ENCODE measurements around the gene ENTREP1. TPM values are rescaled to one million over a fixed set of nuclear protein-coding genes. Genes with fewer than 3 reads are reported as not detected.
"Not testable (repeated sequence)": the region's sequence is repeated elsewhere in the genome, so short reads cannot be mapped to it uniquely, and the experiment has no call there.

Gene ENTREP1
- total RNA-seq, 1 experiment from 2014 or later: not detected

- H3K4me3 Mint-ChIP-seq (ENCODE audit: unreplicated experiment): no peak overlapping the region
- intact Hi-C loops (cut with micrococcal nuclease; ENCODE audit: unreplicated experiment): no loop called here
- ChIA-PET CTCF (interaction anchor here (0.6 kb wide), 1 partner anchor 95 kb away, joined by 3 read pairs; no protein-coding TSS in a partner anchor), POLR2A (interaction anchor here (0.6 kb wide), 1 partner anchor 74 kb away, joined by 3 read pairs; no protein-coding TSS in a partner anchor)
- Histone ChIP-seq H3K4me3 (ENCODE audit: low read depth, low read length) (no peak overlapping the region), H3K36me3 (ENCODE audit: control insufficient read depth, insufficient read depth, low read length) (no peaks in the 10 kb centered on the region), H3K27me3 (replicated peaks; ENCODE audit: control insufficient read depth, insufficient read depth, low read length) (no peaks in the 10 kb centered on the region), H3K4me1 (no peaks in the 10 kb centered on the region), H3K9me3 (no peaks in the 10 kb centered on the region)
- no TSS peak for BruUV-seq (replicated peaks)
- no peaks in the 10 kb centered on the region for H3K36me3 Mint-ChIP-seq (ENCODE audit: insufficient read depth, unreplicated experiment)
- no peak for DNase-seq
- H3K4me1 Mint-ChIP-seq (ENCODE audit: low read depth, unreplicated experiment): no peaks in the 10 kb centered on the region
- TF ChIP-seq, protein P1, sequence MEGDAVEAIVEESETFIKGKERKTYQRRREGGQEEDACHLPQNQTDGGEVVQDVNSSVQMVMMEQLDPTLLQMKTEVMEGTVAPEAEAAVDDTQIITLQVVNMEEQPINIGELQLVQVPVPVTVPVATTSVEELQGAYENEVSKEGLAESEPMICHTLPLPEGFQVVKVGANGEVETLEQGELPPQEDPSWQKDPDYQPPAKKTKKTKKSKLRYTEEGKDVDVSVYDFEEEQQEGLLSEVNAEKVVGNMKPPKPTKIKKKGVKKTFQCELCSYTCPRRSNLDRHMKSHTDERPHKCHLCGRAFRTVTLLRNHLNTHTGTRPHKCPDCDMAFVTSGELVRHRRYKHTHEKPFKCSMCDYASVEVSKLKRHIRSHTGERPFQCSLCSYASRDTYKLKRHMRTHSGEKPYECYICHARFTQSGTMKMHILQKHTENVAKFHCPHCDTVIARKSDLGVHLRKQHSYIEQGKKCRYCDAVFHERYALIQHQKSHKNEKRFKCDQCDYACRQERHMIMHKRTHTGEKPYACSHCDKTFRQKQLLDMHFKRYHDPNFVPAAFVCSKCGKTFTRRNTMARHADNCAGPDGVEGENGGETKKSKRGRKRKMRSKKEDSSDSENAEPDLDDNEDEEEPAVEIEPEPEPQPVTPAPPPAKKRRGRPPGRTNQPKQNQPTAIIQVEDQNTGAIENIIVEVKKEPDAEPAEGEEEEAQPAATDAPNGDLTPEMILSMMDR (IDR thresholded peaks at IDR 0.05; ENCODE audit: insufficient read depth in 1 of 2, low read depth in 1 of 2, low read length in 1 of 2, severe bottlenecking in 1 of 2, unreplicated experiment in 1 of 2): no peak
- H3K9me3 Mint-ChIP-seq (ENCODE audit: unreplicated experiment): no peaks in the 10 kb centered on the region
- no peak overlapping the region for H3K27ac Mint-ChIP-seq (ENCODE audit: unreplicated experiment)
- H3K27me3 Mint-ChIP-seq (ENCODE audit: insufficient read depth, unreplicated experiment): no peaks in the 10 kb centered on the region
Observed at GRCh38 chr9:69396759-69397158, 71.7 kb downstream of the ENTREP1 start.

GRCh38 chr9:69397384-69398214 lies 72.6 kb downstream of the ENTREP1 start:
- TF ChIP-seq, protein P1 (IDR thresholded peaks at IDR 0.05; ENCODE audit: insufficient read depth in 1 of 2, low read depth in 1 of 2, low read length in 1 of 2, severe bottlenecking in 1 of 2, unreplicated experiment in 1 of 2): no peak
- Mint-ChIP-seq H3K4me3 (ENCODE audit: unreplicated experiment) (no peak overlapping the region), H3K9me3 (ENCODE audit: unreplicated experiment) (no peaks in the 10 kb centered on the region), H3K27me3 (ENCODE audit: insufficient read depth, unreplicated experiment) (no peaks in the 10 kb centered on the region), H3K27ac (ENCODE audit: unreplicated experiment) (no peak overlapping the region), H3K36me3 (ENCODE audit: insufficient read depth, unreplicated experiment) (no peaks in the 10 kb centered on the region), H3K4me1 (ENCODE audit: low read depth, unreplicated experiment) (no peaks in the 10 kb centered on the region)
- intact Hi-C loops (cut with micrococcal nuclease; ENCODE audit: unreplicated experiment): no loop called here
- Histone ChIP-seq H3K27me3 (replicated peaks; ENCODE audit: control insufficient read depth, insufficient read depth, low read length) (no peaks in the 10 kb centered on the region), H3K36me3 (ENCODE audit: control insufficient read depth, insufficient read depth, low read length) (no peaks in the 10 kb centered on the region), H3K4me1 (no peaks in the 10 kb centered on the region), H3K4me3 (ENCODE audit: low read depth, low read length) (no peak overlapping the region), H3K9me3 (no peaks in the 10 kb centered on the region)
- no TSS peak for BruUV-seq (replicated peaks)
- DNase-seq: no peak
- POLR2A ChIA-PET: interaction anchor here (0.6 kb wide), 1 partner anchor 75 kb away, joined by 3 read pairs; no protein-coding TSS in a partner anchor
- CTCF ChIA-PET: interaction anchor here (0.6 kb wide), 1 partner anchor 96 kb away, joined by 3 read pairs; no protein-coding TSS in a partner anchor

DNA sequence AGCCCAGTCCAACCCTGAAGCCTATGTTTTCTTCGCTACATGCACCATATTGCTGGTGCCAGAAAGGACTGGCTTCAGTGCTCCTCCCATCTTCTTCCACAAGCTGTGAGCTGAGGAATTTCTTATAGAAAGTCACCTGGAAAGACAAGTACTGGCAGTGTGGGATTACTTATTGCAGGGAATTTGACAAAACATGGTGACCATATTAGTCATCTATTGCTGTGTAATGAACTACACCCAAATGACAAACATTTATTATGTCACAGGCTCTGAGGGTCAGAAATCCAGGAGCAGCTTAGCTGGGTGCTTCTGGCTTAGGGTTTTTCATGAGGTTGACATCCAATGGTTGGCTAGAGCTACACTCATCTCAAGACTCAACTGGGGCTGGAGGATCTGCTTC lies 75.5 kb downstream of the ENTREP1 start:
- no TSS peak for BruUV-seq (replicated peaks)
- Histone ChIP-seq H3K4me1 (no peaks in the 10 kb centered on the region), H3K4me3 (ENCODE audit: low read depth, low read length) (no peak overlapping the region), H3K27me3 (replicated peaks; ENCODE audit: control insufficient read depth, insufficient read depth, low read length) (no peaks in the 10 kb centered on the region), H3K9me3 (no peaks in the 10 kb centered on the region), H3K36me3 (ENCODE audit: control insufficient read depth, insufficient read depth, low read length) (no peaks in the 10 kb centered on the region)
- no peaks in the 10 kb centered on the region for H3K9me3 Mint-ChIP-seq (ENCODE audit: unreplicated experiment)
- H3K4me3 Mint-ChIP-seq (ENCODE audit: unreplicated experiment): no peak overlapping the region
- no peaks in the 10 kb centered on the region for H3K27me3 Mint-ChIP-seq (ENCODE audit: insufficient read depth, unreplicated experiment)
- TF ChIP-seq, protein P1 (IDR thresholded peaks at IDR 0.05; ENCODE audit: insufficient read depth in 1 of 2, low read depth in 1 of 2, low read length in 1 of 2, severe bottlenecking in 1 of 2, unreplicated experiment in 1 of 2): no peak
- no peaks in the 10 kb centered on the region for H3K4me1 Mint-ChIP-seq (ENCODE audit: low read depth, unreplicated experiment)
- H3K36me3 Mint-ChIP-seq (ENCODE audit: insufficient read depth, unreplicated experiment): no peaks in the 10 kb centered on the region
- intact Hi-C loops (cut with micrococcal nuclease; ENCODE audit: unreplicated experiment): no loop called here
- CTCF ChIA-PET: no interaction called here
- DNase-seq: no peak
- no peak overlapping the region for H3K27ac Mint-ChIP-seq (ENCODE audit: unreplicated experiment)
- POLR2A ChIA-PET: no interaction called here

DNA sequence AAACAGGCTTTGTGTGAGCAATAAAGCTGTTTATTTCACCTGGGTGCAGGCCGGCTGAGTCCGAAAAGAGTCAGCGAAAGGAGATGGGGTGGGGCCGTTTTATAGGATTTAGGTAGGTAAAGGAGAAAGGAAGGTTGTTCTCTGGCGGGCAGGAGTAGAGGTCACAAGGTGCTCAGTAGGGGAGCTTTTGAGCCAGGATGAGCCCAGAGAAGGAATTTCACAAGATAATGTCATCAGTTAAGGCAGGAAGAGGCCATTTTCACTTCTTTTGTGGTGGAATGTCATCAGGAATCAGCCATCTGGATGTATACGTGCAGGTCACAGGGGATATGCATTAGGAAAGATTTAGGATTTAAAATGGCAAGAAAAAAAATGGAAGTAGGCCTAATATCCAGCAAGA lies 84.9 kb downstream of the ENTREP1 start:
- H3K4me3 Mint-ChIP-seq (ENCODE audit: unreplicated experiment); H3K36me3 ChIP-seq (ENCODE audit: control insufficient read depth, insufficient read depth, low read length); H3K4me3 ChIP-seq (ENCODE audit: low read depth, low read length); H3K4me1 ChIP-seq; H3K4me1 Mint-ChIP-seq (ENCODE audit: low read depth, unreplicated experiment); CTCF ChIA-PET; H3K27ac Mint-ChIP-seq (ENCODE audit: unreplicated experiment); H3K9me3 ChIP-seq; POLR2A ChIA-PET; H3K27me3 ChIP-seq (replicated peaks; ENCODE audit: control insufficient read depth, insufficient read depth, low read length); H3K36me3 Mint-ChIP-seq (ENCODE audit: insufficient read depth, unreplicated experiment); intact Hi-C loops (cut with micrococcal nuclease; ENCODE audit: unreplicated experiment); DNase-seq; BruUV-seq (replicated peaks); H3K9me3 Mint-ChIP-seq (ENCODE audit: unreplicated experiment): not testable (repeated sequence)
- peaks cover 13% of the 10 kb centered on the region for H3K27me3 Mint-ChIP-seq (ENCODE audit: insufficient read depth, unreplicated experiment)

Data from Caco-2 (cell line).